MM.1S (cell line): ENCODE measurements around the gene GRK4.

ENCODE experiments used
- EZH2 ChIP-seq: fragments of 300-600 bp; sonication (generic); optimal IDR thresholded peaks from 2 replicates; pipeline ENCODE3; 2017; ENCODE audit warnings: low read depth, mild to moderate bottlenecking, antibody characterized with exemption, low read length, mixed read lengths
- TF ChIP-seq, protein P1 (sequence below): fragments of 300-600 bp; sonication (generic); IDR thresholded peaks from 2 replicates; pipeline ENCODE4 v1.5.1; 2016; ENCODE audit warnings: antibody characterized with exemption, low read length, mixed read lengths

DNA sequence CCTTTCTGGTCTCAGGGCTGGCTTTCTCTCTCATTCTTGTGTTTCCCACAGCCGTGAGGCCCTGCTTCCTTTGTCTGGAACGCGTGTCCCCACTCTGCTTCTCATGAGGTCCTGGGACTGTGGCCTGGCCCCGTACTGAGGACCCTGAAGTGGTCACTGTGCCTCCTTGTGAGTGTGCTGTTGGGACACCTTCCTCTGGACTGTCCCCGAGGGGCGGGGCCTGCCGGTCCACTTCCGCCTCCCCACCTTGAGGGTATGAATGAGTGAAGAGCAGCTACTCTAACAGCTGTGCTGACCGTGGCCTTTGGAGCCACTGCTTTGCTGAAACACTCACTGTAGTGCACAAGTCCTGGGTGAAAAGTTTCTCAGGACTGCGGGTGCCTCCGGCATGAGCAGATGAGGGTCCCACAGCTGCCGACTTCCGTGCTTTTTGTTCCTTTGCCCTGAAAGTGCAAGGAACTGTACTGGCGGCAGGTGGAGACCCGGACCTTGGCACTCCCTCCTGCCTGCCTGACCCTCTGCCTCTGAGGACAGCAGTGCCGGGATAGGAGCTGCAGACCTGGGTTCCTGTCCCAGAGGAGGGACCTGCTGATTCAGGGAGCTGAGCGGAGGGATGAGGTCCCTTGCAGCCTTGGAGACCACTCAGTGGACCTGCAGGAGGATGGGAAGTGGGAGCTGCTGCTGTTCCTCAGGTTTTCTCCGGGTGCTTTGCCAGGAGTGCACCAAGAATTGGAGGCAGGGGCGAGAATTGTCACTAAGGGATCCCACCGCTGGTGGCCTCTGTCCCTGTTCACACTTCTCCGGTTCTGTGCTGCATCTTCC is 73.0 kb downstream of the GRK4 start:
- TF ChIP-seq, protein P1, sequence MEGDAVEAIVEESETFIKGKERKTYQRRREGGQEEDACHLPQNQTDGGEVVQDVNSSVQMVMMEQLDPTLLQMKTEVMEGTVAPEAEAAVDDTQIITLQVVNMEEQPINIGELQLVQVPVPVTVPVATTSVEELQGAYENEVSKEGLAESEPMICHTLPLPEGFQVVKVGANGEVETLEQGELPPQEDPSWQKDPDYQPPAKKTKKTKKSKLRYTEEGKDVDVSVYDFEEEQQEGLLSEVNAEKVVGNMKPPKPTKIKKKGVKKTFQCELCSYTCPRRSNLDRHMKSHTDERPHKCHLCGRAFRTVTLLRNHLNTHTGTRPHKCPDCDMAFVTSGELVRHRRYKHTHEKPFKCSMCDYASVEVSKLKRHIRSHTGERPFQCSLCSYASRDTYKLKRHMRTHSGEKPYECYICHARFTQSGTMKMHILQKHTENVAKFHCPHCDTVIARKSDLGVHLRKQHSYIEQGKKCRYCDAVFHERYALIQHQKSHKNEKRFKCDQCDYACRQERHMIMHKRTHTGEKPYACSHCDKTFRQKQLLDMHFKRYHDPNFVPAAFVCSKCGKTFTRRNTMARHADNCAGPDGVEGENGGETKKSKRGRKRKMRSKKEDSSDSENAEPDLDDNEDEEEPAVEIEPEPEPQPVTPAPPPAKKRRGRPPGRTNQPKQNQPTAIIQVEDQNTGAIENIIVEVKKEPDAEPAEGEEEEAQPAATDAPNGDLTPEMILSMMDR: no peak
- no peak for TF ChIP-seq EZH2
